Esophagus squamous epithelium (tissue), 5 donors: ENCODE measurements around the gene SENP6. TPM values are rescaled to one million over a fixed set of nuclear protein-coding genes. Genes with fewer than 3 reads are reported as not detected.
"Not testable (repeated sequence)": the region's sequence is repeated elsewhere in the genome, so short reads cannot be mapped to it uniquely, and the experiment has no call there.

Experiments used
- DNase-seq: peaks from one replicate; lab custom pipeline; 2025; lab: John Stamatoyannopoulos, UW
- H3K27ac ChIP-seq, 4 donors: fragments of 200-600 bp; sonication (generic); one replicate each; pipeline ENCODE4 v1.5.1; 2016 to 2019; ENCODE audit warnings: mild to moderate bottlenecking in 1 of 4
- H3K27me3 ChIP-seq, 4 donors: fragments of 200-600 bp; sonication (generic); 1 replicate in 3 of 4; 2 replicates in 1 of 4; pipeline versions ENCODE4 v1.5.1 to v1.6.0; 2017 to 2021; ENCODE audit warnings: antibody characterized with exemption in 1 of 4
- H3K36me3 ChIP-seq, 3 donors: fragments of 200-600 bp; sonication (generic); one replicate each; pipeline ENCODE4 v1.5.1; 2016 to 2019
- H3K4me1 ChIP-seq, 3 donors: fragments of 200-600 bp; sonication (generic); one replicate each; pipeline ENCODE4 v1.5.1; 2017 to 2019
- H3K4me3 ChIP-seq, 4 donors: fragments of 200-600 bp; sonication (generic); 1 replicate in 3 of 4; 2 replicates in 1 of 4; pipeline ENCODE4 v1.5.1; 2016 to 2019; ENCODE audit warnings: mild to moderate bottlenecking in 2 of 4, moderate library complexity in 1 of 4
- H3K9me3 ChIP-seq, 3 donors: fragments of 200-600 bp; sonication (generic); one replicate each; pipeline ENCODE4 v1.5.1; 2016 to 2019
- CTCF ChIP-seq, 6 experiments: fragments of 450-650 bp in 4 of 6; fragments of 200-600 bp in 2 of 6; sonication (generic) in 2 of 6; IDR thresholded peaks; one replicate each; pipeline ENCODE4 v1.5.1; 2016 to 2019; ENCODE audit warnings: antibody characterized with exemption in 6 of 6, mild to moderate bottlenecking in 4 of 6, moderate library complexity in 4 of 6
- POLR2A ChIP-seq, 4 donors: fragments of 450-650 bp; IDR thresholded peaks; one replicate each; pipeline ENCODE4 v1.6.1; 2017; ENCODE audit warnings: antibody characterized with exemption in 4 of 4, mild to moderate bottlenecking in 4 of 4, moderate library complexity in 3 of 4
- WGBS, 2 donors: methylation state at CpG; one replicate each; pipeline ENCODE4 v1.1.5; 2018; 5-methylcytosine and 5-hydroxymethylcytosine counted together
- intact Hi-C: fragments of 100-400 bp; cut with DNase I; formaldehyde crosslinking; loops from one replicate; pipeline ENCODE4 v1.15.0; 2022
- total RNA-seq, 4 donors: library from RNA; depleted of rRNA; stranded (reverse); fragments of >200 nt; gene quantifications; one replicate each; pipeline ENCODE4 v1.1.0, GENCODE V29; 2016
- donor health status: DM: yes; HTN: yes; CAD: no.

The SENP6 gene
- total RNA-seq, 4 donors from 2014 or later = 45.5 to 104 (median 66.1) TPM

- peaks cover 0 to 3% (median 0%) of the 10 kb centered on the region in 4 donors for H3K27me3 ChIP-seq
- no peak for TF ChIP-seq POLR2A (IDR thresholded peaks at IDR 0.05)
- TF ChIP-seq CTCF (IDR thresholded peaks at IDR 0.05) = no peak
- H3K4me3 ChIP-seq = no peak overlapping the region
- H3K36me3 ChIP-seq = no peaks in the 10 kb centered on the region
- no peak overlapping the region for H3K27ac ChIP-seq
- WGBS, 2 donors = 79% methylated on average over 2 of the region's 6 CpGs; no CpG with 5 or more reads in 1 of the 2 donors
- intact Hi-C loops = no loop called here
- H3K9me3 ChIP-seq = no peaks in the 10 kb centered on the region
- no peak for DNase-seq
- H3K4me1 ChIP-seq = no peaks in the 10 kb centered on the region
These were observed 33.6 kb upstream of the SENP6 start for GRCh38 chr6:75568100-75568499.

- H3K9me3 ChIP-seq = no peaks in the 10 kb centered on the region
- H3K27me3 ChIP-seq = peaks cover 0 to 3% (median 0%) of the 10 kb centered on the region in 4 donors
- no peak for TF ChIP-seq POLR2A (IDR thresholded peaks at IDR 0.05)
- TF ChIP-seq CTCF (IDR thresholded peaks at IDR 0.05) = no peak
- intact Hi-C loops = no loop called here
- H3K4me3 ChIP-seq = no peak overlapping the region
- 53 to 56% methylated on average over 3 of the region's 3 CpGs for WGBS, 2 donors
- H3K36me3 ChIP-seq = no peaks in the 10 kb centered on the region
- no peak for DNase-seq
- H3K27ac ChIP-seq = no peak overlapping the region
- H3K4me1 ChIP-seq = no peaks in the 10 kb centered on the region
These were observed 32.7 kb upstream of the SENP6 start for GRCh38 chr6:75568965-75569364.

- H3K4me3 ChIP-seq, H3K4me1 ChIP-seq, H3K36me3 ChIP-seq, H3K9me3 ChIP-seq, intact Hi-C loops, H3K27ac ChIP-seq, DNase-seq, H3K27me3 ChIP-seq: not testable (repeated sequence)
- WGBS, 2 donors = 90 to 94% methylated on average over 3 to 6 of the region's 6 CpGs
These were observed 31.0 kb upstream of the SENP6 start for GRCh38 chr6:75570671-75571070.

- WGBS, 2 donors = 69 to 85% methylated on average over 2 of the region's 2 CpGs
- TF ChIP-seq CTCF (IDR thresholded peaks at IDR 0.05) (no peak), POLR2A (IDR thresholded peaks at IDR 0.05) (no peak)
- Histone ChIP-seq H3K9me3 (no peaks in the 10 kb centered on the region), H3K27ac (no peak overlapping the region), H3K4me3 (no peak overlapping the region), H3K36me3 (no peaks in the 10 kb centered on the region), H3K27me3 (no peaks in the 10 kb centered on the region), H3K4me1 (no peaks in the 10 kb centered on the region)
- no peak for DNase-seq
- intact Hi-C loops = no loop called here
These were observed 29.6 kb upstream of the SENP6 start for GRCh38 chr6:75572072-75572471.

- Histone ChIP-seq H3K36me3 (no peaks in the 10 kb centered on the region), H3K27ac (no peak overlapping the region), H3K4me1 (no peaks in the 10 kb centered on the region), H3K27me3 (no peaks in the 10 kb centered on the region), H3K4me3 (no peak overlapping the region), H3K9me3 (peaks cover 0 to 3% (median 0%) of the 10 kb centered on the region in 3 donors)
- DNase-seq = no peak
- intact Hi-C loops = no loop called here
- 77 to 80% methylated on average over 4 of the region's 4 CpGs for whole genome bisulfite sequencing, 2 donors
- TF ChIP-seq POLR2A (IDR thresholded peaks at IDR 0.05) (no peak), CTCF (IDR thresholded peaks at IDR 0.05) (no peak)
These were observed 21.7 kb upstream of the SENP6 start for GRCh38 chr6:75579951-75580350.

GRCh38 chr6:75581231-75581630 lies 20.4 kb upstream of the SENP6 start:
- no peak overlapping the region for H3K27ac ChIP-seq
- no peak for DNase-seq
- peaks cover 0 to 3% (median 0%) of the 10 kb centered on the region in 3 donors for H3K9me3 ChIP-seq
- 95% methylated on average over 1 of the region's 1 CpG for WGBS, 2 donors
- intact Hi-C loops = no loop called here
- H3K27me3 ChIP-seq = no peaks in the 10 kb centered on the region
- H3K4me1 ChIP-seq = no peaks in the 10 kb centered on the region
- H3K36me3 ChIP-seq = no peaks in the 10 kb centered on the region
- H3K4me3 ChIP-seq = no peak overlapping the region
- TF ChIP-seq CTCF (IDR thresholded peaks at IDR 0.05) (no peak), POLR2A (IDR thresholded peaks at IDR 0.05) (no peak)

GRCh38 chr6:75584552-75584951 lies 17.1 kb upstream of the SENP6 start:
- H3K36me3 ChIP-seq, H3K27me3 ChIP-seq, H3K27ac ChIP-seq, H3K4me3 ChIP-seq, H3K9me3 ChIP-seq, DNase-seq, H3K4me1 ChIP-seq, intact Hi-C loops: not testable (repeated sequence)
- WGBS, 2 donors = 82 to 86% methylated on average over 2 of the region's 2 CpGs
